HepG2 (cell line): ENCODE results near the gene ZNF302. TPM values are rescaled to one million over a fixed set of nuclear protein-coding genes. Genes with fewer than 3 reads are reported as not detected.

Source experiments
- E2F1 ChIP-seq: sonication (generic); formaldehyde crosslinking; IDR thresholded peaks from 2 replicates; pipeline ENCODE4 v1.5.0; 2020; ENCODE audit warnings: missing genetic modification reagents
- ERF ChIP-seq: IDR thresholded peaks from 2 replicates; pipeline ENCODE4 v1.6.1; 2018; ENCODE audit warnings: missing biosample characterization, missing genetic modification reagents
- HHEX ChIP-seq: IDR thresholded peaks from 2 replicates; pipeline ENCODE4 v1.6.1; 2016; ENCODE audit warnings: control low read depth
- HMG20A ChIP-seq: IDR thresholded peaks from 2 replicates; pipeline ENCODE4 v1.6.1; 2016; ENCODE audit warnings: borderline replicate concordance
- JUND ChIP-seq: sonication (generic); formaldehyde crosslinking; IDR thresholded peaks from 2 replicates; pipeline ENCODE4 v1.8.0; 2022; ENCODE audit warnings: mild to moderate bottlenecking, missing genetic modification reagents
- KMT2A ChIP-seq: sonication (generic); formaldehyde crosslinking; IDR thresholded peaks from 2 replicates; pipeline ENCODE4 v1.4.0; 2020; ENCODE audit warnings: missing genetic modification reagents
- NAIF1 ChIP-seq: sonication (generic); formaldehyde crosslinking; IDR thresholded peaks from 2 replicates; pipeline ENCODE4 v1.5.0; 2020; ENCODE audit warnings: mild to moderate bottlenecking, missing genetic modification reagents, borderline replicate concordance
- NFIC ChIP-seq: IDR thresholded peaks from 2 replicates; pipeline ENCODE4 v1.6.1; 2012; ENCODE audit warnings: mild to moderate bottlenecking, low read length, inconsistent platforms
- NFYC ChIP-seq: IDR thresholded peaks from 2 replicates; pipeline ENCODE4 v1.6.1; 2016; ENCODE audit warnings: missing genetic modification reagents, missing compliant biosample characterization
- PTBP1 ChIP-seq: fragments of 200-400 bp; formaldehyde crosslinking; IDR thresholded peaks from 2 replicates; pipeline ENCODE4 v1.6.1; 2018; ENCODE audit warnings: low read length, low read depth; ENCODE audit not compliant: poor library complexity, severe bottlenecking
- ZBTB42 ChIP-seq: sonication (generic); formaldehyde crosslinking; IDR thresholded peaks from 2 replicates; pipeline ENCODE4 v1.5.0; 2020; ENCODE audit warnings: mild to moderate bottlenecking, missing genetic modification reagents
- ZFP1 ChIP-seq: IDR thresholded peaks from 2 replicates; pipeline ENCODE4 v1.6.1; 2016
- ZNF430 ChIP-seq: sonication (generic); formaldehyde crosslinking; IDR thresholded peaks from 2 replicates; pipeline ENCODE4 v1.9.0; 2021; ENCODE audit warnings: mild to moderate bottlenecking, missing genetic modification reagents
- ZNF609 ChIP-seq: sonication (generic); formaldehyde crosslinking; IDR thresholded peaks from 2 replicates; pipeline ENCODE4 v1.4.0; 2020; ENCODE audit warnings: mild to moderate bottlenecking, missing genetic modification reagents, borderline replicate concordance
- ZNF761 ChIP-seq: sonication (generic); formaldehyde crosslinking; conservative IDR thresholded peaks from 2 replicates; pipeline ENCODE4 v1.4.0; 2020; ENCODE audit warnings: mild to moderate bottlenecking, missing genetic modification reagents
- polyA plus RNA-seq, 8 experiments: library from polyadenylated mRNA; depleted of rRNA in 3 of 8; stranded (reverse) in 7 of 8; unstranded in 1 of 8; fragments of >200 nt; fragmentation: Illumina TruSeq in 4 of 8; extraction: Trizol in 4 of 8; gene quantifications; 2 replicates each; pipeline versions ENCODE4 v1.2.1 to v1.2.3, GENCODE V29; 2011 to 2016; ENCODE audit warnings: low read depth in 4 of 8, missing spikeins in 1 of 8, mixed read lengths in 1 of 8; ENCODE audit not compliant: insufficient read depth in 1 of 8
- total RNA-seq, 5 experiments: library from RNA; depleted of rRNA; stranded (reverse); fragments of >200 nt; fragmentation: Illumina TruSeq; extraction: Trizol; gene quantifications; 2 replicates each; pipeline ENCODE4 v1.2.3, GENCODE V29; 2016; ENCODE audit warnings: low read depth in 1 of 5
- TF ChIP-seq, protein P1 (sequence below): IDR thresholded peaks from 2 replicates; pipeline ENCODE4 v1.6.1; 2016
- TF ChIP-seq, protein P2 (sequence below): sonication (generic); formaldehyde crosslinking; IDR thresholded peaks from 2 replicates; pipeline ENCODE4 v1.9.0; 2021; ENCODE audit warnings: mild to moderate bottlenecking, missing genetic modification reagents

The ZNF302 gene
- total and polyA plus RNA-seq, 2 of the 13 experiments (the other 11 are each of a cell fraction or from before 2014, with no cell fraction given) = not detected

DNA sequence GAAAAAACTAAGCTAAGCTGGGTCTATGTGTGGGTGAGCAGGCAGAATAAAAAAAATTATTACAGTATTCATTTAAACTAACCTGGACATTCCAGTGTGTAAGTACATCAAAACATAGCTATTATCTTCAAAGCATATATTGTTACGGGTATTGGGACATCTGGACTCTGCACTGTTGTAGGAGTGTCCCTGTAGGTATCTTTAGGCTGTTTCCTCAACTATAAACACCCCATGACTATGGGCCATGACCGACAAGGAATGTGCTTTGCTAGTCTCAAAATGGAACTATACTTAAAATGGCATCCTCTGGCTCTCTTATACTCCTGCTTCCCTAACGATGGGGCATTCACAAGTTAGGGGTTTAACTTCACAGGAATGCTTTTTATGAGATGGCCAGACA, 3.9 kb upstream of the ZNF302 start (continued):
- TF ChIP-seq, protein P1, sequence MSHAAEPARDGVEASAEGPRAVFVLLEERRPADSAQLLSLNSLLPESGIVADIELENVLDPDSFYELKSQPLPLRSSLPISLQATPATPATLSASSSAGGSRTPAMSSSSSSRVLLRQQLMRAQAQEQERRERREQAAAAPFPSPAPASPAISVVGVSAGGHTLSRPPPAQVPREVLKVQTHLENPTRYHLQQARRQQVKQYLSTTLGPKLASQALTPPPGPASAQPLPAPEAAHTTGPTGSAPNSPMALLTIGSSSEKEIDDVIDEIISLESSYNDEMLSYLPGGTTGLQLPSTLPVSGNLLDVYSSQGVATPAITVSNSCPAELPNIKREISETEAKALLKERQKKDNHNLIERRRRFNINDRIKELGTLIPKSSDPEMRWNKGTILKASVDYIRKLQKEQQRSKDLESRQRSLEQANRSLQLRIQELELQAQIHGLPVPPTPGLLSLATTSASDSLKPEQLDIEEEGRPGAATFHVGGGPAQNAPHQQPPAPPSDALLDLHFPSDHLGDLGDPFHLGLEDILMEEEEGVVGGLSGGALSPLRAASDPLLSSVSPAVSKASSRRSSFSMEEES = peak; percentile 96
- 0 out of 2 replicates have a peak, but pooled peaks have one; percentile 75 for TF ChIP-seq ZFP1 (CRISPR knock-in tag)
- 0 out of 2 replicates have a peak, but pooled peaks have one; percentile 6 for TF ChIP-seq HHEX (CRISPR knock-in tag)
- no peak for TF ChIP-seq PTBP1
- peak; percentile 32; the same call in 1 of the 2 replicates for TF ChIP-seq JUND
- peak; percentile 50; the same call in 1 of the 2 replicates for TF ChIP-seq NFIC
- TF ChIP-seq HMG20A = peak; percentile 86; the same call in 1 of the 2 replicates
- TF ChIP-seq ZNF609 = no peak
- no peak for TF ChIP-seq ZBTB42 (CRISPR knock-in tag)
- no peak for TF ChIP-seq E2F1 (CRISPR knock-in tag)
- TF ChIP-seq ERF (CRISPR knock-in tag) = peak; percentile 76
- TF ChIP-seq, protein P2, sequence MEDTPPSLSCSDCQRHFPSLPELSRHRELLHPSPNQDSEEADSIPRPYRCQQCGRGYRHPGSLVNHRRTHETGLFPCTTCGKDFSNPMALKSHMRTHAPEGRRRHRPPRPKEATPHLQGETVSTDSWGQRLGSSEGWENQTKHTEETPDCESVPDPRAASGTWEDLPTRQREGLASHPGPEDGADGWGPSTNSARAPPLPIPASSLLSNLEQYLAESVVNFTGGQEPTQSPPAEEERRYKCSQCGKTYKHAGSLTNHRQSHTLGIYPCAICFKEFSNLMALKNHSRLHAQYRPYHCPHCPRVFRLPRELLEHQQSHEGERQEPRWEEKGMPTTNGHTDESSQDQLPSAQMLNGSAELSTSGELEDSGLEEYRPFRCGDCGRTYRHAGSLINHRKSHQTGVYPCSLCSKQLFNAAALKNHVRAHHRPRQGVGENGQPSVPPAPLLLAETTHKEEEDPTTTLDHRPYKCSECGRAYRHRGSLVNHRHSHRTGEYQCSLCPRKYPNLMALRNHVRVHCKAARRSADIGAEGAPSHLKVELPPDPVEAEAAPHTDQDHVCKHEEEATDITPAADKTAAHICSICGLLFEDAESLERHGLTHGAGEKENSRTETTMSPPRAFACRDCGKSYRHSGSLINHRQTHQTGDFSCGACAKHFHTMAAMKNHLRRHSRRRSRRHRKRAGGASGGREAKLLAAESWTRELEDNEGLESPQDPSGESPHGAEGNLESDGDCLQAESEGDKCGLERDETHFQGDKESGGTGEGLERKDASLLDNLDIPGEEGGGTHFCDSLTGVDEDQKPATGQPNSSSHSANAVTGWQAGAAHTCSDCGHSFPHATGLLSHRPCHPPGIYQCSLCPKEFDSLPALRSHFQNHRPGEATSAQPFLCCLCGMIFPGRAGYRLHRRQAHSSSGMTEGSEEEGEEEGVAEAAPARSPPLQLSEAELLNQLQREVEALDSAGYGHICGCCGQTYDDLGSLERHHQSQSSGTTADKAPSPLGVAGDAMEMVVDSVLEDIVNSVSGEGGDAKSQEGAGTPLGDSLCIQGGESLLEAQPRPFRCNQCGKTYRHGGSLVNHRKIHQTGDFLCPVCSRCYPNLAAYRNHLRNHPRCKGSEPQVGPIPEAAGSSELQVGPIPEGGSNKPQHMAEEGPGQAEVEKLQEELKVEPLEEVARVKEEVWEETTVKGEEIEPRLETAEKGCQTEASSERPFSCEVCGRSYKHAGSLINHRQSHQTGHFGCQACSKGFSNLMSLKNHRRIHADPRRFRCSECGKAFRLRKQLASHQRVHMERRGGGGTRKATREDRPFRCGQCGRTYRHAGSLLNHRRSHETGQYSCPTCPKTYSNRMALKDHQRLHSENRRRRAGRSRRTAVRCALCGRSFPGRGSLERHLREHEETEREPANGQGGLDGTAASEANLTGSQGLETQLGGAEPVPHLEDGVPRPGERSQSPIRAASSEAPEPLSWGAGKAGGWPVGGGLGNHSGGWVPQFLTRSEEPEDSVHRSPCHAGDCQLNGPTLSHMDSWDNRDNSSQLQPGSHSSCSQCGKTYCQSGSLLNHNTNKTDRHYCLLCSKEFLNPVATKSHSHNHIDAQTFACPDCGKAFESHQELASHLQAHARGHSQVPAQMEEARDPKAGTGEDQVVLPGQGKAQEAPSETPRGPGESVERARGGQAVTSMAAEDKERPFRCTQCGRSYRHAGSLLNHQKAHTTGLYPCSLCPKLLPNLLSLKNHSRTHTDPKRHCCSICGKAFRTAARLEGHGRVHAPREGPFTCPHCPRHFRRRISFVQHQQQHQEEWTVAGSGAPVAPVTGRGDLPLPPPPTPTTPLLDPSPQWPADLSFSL = no peak
- 0 out of 2 replicates have a peak, but pooled peaks have one; percentile 29 for TF ChIP-seq ZNF761
- no peak for TF ChIP-seq ZNF430 (CRISPR knock-in tag)
- TF ChIP-seq NAIF1 (CRISPR knock-in tag) = 0 out of 2 replicates have a peak, but pooled peaks have one; percentile 44
- no peak for TF ChIP-seq KMT2A (CRISPR knock-in tag)
- 0 out of 2 replicates have a peak, but pooled peaks have one; percentile 17 for TF ChIP-seq NFYC
